ENCODE results near the gene KRT4.

- TF ChIP-seq CTCF (IDR thresholded peaks at IDR 0.05; ENCODE audit: poor library complexity) (no peak), EZH2 (IDR thresholded peaks at IDR 0.05; ENCODE audit: borderline replicate concordance) (no peak)
These were observed 31.4 kb downstream of the KRT4 start for GRCh38 chr12:52782502-52782901.
